Activated CD4-positive, alpha-beta T cell treated with anti-CD3 and anti-CD28 coated beads, Interleukin-2, amount 50 U/mL, for 24 hours (primary cell): ENCODE measurements around the gene TMEFF1.
"Not testable (repeated sequence)": the region's sequence is repeated elsewhere in the genome, so short reads cannot be mapped to it uniquely, and the experiment has no call there.

Experiments
- DNase-seq, 2 donors: peaks; one replicate each; pipeline ENCODE4 v3.0.0-alpha.2; 2020; ENCODE audit warnings: low read depth in 1 of 2, low spot score in 1 of 2

TMEFF1 gene, protein sequence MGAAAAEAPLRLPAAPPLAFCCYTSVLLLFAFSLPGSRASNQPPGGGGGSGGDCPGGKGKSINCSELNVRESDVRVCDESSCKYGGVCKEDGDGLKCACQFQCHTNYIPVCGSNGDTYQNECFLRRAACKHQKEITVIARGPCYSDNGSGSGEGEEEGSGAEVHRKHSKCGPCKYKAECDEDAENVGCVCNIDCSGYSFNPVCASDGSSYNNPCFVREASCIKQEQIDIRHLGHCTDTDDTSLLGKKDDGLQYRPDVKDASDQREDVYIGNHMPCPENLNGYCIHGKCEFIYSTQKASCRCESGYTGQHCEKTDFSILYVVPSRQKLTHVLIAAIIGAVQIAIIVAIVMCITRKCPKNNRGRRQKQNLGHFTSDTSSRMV

DNA sequence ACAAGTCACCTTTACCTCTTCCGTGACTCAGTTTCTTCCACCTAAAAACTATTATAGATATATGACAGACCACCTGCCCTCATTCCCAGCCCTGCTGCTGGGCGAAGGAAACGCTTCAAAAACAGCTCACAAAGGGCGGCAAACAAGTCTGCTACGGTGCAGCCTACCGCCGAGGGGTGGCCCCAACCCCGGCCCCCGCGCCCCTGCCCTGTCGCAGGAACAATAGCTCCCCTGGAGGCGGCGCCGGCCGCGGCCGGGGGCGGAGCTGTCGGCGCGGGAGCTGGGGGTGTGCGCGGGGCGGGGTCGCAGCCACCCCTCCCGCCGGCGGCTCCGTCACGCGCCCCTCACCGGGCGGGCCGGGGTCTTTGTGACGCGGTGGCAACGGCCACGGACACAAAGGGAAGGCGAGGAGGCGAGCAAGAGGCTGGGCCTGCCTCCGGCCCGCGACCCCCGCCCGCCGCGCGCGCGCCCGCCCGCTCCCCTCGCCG is at the start of gene TMEFF1:
TMEFF1 (plus strand) TSS at position 362 of the 488 bp plus-strand sequence. CDS start 396 bp downstream, outside the sequence.
- peak in 1 of 2 donors; percentile 7 for DNase-seq

DNA sequence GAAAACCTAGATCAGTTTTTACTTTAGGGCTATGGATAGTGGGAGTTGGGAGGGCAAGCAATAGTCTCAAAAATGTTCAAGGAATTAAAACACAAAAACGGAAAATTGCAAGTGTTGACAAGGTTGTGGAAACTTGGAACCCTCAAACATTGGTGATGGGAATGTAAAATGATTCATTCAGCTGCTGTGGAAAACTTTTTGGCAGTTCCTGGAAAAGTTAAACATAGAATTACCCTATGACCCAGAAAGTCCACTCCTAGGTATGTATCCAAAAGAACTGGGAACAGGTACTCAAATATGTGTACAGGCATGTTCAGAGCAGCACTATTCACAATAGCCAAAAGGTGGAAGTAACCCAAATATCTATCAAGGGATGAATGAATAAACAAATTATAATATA is 47.2 kb upstream of the TMEFF1 start:
- DNase-seq = no peak

DNA sequence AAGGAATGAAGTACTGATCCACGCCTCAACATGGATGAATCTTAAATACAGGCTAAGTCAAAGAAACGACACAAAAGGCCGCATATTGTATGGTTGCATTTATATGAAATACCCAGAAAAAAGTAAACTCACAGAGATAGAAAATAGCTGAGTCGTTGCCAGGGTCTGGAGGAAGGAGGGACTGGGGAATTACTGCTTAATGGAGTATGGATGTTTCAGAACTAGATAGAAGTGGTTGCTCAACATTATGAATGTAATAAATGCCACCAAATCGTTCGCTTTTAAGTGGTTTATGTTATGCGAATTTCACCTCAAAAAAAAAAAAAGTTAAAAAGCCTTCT is 46.8 kb upstream of the TMEFF1 start:
- DNase-seq = no peak

DNA sequence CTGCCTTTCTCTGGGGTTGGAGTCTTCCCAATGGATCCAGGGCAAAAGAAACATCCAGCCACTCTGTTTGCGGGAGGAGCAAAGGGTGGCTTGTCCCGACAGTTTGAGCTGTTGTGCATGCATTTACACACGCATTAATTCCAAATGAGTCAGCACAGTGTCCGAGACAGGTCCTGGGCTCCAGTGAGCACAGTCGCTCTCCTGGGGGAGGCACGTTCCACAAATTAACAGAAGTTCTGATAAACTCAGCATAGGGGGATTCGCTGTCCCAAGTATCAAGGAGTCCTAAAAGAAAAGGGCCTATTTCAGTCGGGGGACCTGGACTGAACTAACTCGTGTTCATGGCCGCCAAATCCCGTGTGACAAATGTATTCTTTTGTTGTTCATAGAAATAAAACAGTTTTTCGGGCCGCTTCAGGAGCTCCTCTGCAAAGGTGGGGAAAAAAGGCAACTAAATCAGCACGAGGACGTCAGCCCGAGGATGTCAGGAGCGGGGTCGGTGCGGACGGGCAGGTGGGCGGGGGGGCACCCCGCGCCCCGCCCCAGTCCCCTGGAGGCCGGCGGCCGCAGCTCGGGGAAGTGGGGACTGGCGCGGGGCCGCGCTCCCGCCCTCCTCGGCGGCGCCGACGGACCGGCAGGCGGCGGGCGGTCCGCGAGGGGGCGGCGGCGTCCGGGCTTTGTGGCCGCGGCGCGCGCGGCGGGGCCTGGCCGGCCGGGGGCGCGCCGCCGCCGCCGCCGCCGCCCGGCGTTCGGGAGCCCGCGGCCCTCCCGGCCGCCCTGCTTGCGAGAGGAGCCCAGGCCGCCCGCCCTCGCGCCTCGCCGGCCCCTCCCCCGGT is 46.2 kb upstream of the TMEFF1 start, which contains the start of gene MSANTD3:
MSANTD3 (plus strand) TSS at position 614 of the 836 bp plus-strand sequence. CDS start 14,796 bp downstream, outside the sequence.
- peak; percentile 11 to 21 for DNase-seq

DNA sequence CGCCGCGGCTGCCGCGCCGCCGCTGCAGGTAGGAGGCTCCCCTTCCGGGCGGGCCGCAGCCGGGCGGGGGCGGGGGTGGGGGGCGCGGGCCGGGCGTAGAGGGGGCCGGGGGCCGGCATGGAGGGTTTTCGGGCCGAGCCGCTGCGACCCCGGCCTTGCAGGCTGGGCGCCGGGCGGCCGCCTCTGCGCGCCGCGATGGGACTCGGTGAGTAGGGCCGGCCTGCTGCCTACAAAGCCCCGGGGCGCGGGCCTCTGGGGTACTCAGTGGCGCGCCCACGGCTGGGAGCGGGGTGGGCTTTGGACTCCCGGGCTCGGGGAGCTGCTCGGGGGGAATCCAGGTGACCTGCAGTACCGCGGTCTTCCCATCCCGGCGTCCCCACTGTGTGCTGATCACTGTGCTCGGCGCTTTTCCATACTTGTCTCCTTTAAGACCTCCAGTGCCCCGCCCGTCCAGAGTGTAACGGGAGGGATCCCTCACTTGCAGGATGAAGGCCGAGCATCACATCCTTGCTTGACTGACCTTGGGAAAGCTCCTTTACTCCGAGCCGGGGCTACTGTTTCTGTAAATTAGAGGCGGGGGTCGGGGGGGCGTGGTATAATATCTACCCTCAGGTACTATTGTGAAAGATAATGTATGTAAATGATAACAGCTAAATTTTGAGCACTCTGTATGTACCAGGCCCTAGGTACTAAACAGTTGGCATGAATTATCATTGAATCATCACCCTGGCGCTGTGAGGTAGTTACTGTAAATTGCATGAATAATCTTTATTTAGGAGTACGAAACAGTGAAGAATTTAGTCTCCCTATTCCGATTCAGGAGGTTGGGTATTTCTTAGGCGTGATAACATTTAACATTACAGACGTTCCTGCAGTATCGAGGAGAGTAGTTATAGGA is 45.3 kb upstream of the TMEFF1 start:
- peak in 1 of 2 donors; percentile 25 for DNase-seq

DNA sequence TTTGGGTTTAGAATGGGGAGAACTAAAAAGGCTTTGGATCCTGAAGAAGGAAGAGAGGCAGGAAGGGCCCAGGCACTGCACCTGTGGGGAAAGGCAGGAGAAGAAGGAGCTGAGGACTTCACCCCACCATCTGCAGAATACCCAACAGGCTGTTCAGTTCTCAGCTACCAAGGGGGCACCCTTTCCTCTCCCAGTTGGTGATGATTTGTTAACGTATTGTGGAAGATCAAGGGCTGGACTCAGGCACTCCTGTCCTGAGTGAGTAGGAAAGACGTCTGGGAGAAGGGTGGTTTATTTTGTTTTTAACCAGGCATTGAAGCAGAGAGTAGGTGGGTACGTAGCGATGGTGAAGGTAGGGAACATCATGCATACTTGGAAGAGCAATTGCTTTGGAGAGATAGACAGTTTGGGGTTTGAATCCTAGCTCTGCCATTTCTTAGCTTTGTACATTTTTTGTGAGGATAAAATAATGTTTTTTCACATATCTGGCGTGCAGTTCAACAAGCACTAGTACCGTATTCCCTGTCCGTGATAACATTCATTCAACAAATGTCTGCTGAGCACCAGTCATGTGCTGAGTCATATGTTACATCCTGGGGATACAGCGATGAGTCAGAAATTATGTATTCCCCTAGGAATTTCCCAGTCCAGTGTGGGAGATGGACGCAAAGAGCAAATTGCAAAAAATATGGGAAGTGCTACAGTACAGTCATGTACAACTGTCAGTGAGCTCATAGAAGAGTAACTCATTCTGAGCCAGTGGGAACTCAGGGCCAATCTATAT is 43.9 kb upstream of the TMEFF1 start:
- DNase-seq = no peak

DNA sequence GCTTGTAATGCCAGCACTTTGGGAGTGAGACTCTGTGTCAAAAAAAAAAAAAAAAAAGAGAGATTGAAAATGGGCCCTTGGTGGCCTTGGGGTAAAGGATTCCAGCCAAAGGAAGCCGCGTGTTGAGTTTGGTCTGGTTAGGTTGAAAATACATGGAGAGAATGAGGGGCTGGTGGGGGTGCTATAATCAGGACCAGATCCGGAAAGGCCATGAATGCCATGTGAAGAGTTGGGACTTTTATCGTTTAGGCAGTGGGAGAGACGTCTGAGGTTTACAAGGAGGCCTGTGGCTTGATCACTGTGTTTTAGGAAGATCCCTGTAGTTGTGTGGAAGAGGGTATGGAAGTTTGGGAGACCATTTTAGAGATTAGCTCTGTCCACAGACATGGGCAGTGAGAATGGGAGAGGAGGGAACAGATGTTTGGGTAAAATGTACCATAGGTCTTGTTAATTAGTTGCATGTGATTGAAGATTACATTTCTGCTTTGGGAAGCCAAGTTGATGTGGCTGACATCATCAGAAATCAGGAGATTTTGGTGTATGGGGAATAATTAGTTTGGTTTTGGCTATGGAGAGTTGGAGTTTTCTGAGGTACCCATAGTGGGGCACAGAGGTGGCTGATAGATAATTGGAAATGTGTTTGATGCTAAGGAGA is 42.5 kb upstream of the TMEFF1 start:
- no peak for DNase-seq

DNA sequence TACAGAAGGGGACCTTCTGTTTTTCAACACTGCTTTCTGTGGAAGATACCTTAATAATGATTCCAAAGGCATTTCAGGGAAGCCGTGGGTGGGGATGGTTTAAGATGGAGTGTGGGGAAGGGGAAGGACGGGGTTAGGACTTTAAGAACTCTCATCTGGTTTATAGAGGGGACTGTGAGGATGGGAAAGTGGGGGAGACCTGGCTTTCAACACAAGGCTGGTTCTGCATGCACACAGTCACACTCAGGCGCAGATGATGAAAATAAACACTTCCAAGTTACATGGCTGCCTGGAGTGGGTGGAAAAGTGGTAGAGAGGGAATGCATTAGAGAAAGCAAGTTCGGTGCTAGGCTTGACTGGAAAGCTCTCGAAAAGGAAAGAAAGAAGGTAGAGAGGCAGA is 41.1 kb upstream of the TMEFF1 start:
- DNase-seq = no peak

DNA sequence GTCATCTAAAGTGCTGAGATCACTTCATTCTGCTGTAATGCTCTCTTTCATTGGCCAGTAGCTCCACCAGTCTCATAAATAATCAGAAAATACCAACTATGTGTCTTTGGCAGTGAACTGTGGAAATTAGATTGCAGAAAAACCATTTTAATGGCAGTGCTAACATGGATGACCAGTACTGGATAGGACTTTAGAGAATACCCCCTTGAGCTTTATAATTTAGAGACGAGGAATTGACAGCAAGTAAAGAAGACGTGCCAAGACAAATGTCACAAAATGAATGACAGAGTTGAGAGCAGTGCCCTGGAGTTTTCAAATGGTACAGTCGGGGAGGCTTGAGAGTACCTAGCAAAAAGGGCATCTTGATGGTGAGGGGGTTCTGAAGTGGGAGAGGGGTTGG is 40.2 kb upstream of the TMEFF1 start:
- no peak for DNase-seq

DNA sequence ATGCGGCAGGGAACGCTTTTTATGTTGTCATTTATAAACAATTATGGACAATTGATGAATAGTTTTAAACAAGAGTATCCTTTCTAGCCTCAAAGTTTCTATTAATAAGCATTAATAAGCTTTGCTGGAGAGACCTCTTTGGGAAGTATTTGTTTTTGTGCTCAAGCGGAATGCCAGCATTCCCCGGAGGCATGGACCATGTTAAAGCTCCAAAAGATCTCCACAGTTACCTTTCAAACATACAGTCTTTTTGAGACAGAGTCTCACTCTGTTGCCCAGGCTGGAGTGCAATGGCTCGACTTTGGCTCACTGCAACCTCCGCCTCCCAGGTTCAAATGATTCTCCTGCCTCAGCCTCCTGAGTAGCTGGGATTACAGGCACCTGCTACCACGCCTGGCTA is 36.4 kb upstream of the TMEFF1 start:
- no peak for DNase-seq

DNA sequence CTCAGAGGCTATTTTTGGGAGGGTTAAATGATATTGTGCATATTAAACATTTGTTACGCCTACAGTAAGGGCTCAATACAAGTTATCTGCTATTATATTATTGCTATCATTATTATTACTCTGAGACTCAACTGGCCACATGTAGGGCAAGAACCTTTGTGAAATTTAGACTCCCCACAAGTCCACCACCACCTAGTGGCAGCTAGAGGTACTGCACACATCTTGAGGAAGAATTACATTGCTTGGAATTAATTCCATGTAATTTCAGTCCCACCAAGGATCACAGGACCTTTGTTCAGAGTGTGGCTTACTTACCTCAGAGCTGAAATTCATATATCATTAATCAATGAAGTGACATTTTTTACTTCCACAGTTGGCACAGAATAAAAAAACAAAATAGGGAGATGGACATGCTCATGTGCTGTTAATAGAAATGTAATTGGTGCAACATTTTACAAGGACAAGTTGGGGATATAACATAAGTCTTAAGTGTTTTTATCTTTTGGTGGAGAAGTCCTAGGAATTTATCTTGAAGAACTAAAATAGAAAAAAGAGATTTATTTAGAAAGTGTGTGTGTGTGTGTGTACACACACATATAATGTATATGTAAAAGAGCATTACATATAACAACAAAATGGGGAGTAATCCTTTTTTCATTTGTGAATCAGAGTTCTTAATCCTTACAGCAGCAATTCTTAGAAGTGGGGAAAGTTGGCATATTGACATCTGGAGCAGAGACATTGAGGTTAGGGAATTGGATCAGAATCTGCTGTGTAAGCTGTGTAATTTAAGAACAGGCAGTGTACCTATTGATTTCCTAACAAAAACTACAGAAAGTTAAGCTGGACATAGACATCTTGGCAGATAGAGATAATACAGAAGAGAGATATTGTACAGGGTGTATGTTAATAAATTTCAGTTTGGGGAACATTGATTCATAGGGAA is 34.8 kb upstream of the TMEFF1 start:
- peak; percentile 28 to 68 for DNase-seq

DNA sequence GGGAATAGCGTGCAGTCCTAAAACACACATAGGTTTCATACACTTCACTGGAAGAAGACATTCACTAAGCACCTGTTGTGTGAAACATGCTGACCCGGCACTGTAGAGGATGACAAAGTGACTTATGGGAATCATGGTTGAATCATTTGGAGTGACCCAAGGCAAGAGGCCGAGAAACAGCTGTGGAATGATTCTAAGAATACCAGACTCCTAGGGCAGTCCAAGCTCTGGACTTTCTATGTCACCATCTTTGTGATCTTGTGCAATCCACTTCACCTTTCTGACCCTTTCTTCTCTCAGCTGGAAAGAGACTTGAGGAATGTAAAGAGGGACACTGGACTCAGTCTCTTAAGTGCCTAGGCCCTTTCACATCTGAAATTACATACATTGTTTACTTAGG is 32.9 kb upstream of the TMEFF1 start:
- no peak for DNase-seq

DNA sequence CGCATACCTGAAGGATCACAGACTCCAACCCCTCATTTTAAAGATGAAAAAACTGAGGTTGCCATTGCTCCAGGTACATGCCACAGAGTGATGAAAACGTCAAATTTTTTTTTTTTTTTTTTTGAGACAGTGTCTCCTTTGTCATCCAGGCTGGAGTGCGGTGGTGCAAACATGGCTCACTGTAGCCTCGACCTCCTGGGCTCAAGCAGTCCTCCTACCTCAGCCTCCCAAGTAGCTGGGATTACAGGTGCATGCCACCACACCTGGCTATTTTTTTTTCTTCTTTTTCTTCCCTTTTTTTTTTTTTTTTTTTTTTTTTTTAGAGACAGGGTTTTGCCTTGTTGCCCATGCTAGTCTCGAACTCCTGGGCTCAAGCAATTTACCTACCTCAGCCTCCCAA is 32.5 kb upstream of the TMEFF1 start:
- DNase-seq = not testable (repeated sequence)

DNA sequence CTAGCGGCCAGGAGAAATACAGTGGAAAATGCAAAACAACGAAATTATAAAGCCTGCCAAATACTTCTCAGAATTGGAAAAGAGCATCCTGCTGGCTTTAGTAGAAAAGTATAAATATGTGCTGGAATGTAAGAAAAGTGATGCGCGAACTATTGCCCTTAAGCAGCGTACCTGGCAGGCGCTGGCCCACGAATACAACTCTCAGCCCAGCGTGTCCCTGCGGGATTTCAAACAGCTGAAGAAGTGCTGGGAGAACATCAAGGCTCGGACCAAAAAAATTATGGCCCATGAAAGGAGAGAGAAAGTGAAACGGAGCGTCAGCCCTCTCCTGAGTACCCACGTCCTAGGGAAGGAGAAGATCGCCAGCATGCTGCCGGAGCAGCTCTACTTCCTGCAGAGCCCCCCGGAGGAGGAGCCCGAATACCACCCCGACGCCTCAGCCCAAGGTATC is 31.0 kb upstream of the TMEFF1 start:
- no peak for DNase-seq

DNA sequence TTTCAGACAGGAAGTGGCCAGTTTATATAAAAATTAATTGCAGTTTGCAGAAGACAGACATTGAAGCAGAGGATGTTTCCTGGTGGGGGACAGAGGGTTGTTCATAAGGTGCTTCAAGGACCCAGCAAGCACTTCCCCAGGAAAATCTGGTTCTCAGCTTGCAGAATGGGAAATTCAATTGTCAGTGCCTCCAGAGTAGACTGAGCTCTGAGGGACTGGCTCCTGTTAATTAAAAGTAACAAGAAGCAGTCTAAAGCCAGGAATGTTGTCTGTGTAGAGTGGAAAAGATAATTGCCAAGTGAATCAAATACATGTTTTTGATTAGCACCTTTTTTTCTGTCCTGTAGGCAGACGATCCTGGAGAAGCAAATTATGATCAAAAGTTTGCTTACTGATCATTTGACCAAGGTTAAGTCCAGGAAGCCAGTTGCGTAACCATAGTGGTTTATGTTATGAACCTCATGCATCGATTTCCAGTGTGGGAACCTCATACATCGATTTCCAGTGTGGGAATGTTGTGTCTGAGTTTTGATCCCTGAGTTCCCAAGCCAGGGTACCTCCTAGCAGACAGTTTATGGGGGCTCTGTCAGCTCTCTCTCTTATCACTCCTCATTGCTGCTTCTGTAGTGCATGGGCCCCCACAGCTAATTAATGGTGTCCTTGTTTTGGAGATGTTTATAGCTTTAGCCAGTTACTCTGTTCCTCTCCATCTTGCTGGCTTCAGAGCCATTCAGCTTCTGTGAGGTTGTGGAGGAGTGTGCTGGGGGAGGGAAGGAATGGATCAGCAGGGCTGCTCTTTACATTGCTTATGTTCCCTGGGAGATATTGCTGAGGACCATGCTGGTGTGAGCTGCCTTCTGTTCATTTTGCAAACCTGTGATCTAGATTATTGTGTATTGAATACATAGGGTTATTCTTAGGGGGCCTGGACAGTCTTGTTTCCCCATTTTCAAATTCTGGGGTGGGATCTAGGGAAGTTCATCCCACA is 28.9 kb upstream of the TMEFF1 start:
- DNase-seq = no peak

DNA sequence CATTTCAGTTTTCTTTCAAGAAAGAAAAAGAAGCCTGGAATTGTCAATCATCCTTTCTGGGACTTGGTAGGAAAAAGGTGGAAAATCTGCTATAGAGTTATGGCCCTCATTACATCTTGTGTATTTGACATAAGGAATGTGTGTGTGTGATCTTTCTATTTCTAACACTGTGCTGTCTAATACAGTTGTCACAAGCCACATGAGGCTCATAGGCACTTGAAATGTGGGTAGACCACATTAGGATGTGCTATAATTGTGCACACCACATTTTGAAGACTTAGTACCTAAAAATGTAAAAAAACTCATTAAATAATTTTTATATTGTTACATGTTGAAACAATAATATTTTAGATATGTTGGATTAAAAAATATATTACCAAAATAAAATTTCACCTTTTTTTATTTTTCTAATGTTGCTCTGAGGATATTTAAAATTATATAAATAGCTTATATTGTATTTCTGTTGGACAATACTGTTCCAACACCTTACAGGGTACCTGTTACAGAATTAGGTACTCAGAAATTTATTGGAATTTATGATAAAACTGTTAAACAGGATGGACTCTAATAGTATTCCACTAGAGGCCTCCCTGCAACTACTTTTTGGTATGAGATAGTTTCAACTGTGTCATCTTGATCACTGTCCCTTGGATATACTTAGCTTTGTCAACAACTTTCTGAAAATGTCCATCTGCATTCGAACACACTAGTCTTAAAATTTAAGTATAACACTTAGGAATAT is 27.6 kb upstream of the TMEFF1 start:
- no peak for DNase-seq
